Breast epithelium (tissue), 3 donors: ENCODE measurements around the gene PRKCE.

ENCODE experiments used
- POLR2A ChIP-seq: fragments of 450-650 bp; IDR thresholded peaks from one replicate; pipeline ENCODE4 v1.6.1; 2016; ENCODE audit warnings: antibody characterized with exemption, mild to moderate bottlenecking, moderate library complexity
- TF ChIP-seq, protein P1 (sequence below), 3 donors: fragments of 450-650 bp; IDR thresholded peaks; one replicate each; pipeline ENCODE4 v1.5.1; 2016 to 2017; ENCODE audit warnings: antibody characterized with exemption in 3 of 3, mild to moderate bottlenecking in 3 of 3, moderate library complexity in 3 of 3

DNA sequence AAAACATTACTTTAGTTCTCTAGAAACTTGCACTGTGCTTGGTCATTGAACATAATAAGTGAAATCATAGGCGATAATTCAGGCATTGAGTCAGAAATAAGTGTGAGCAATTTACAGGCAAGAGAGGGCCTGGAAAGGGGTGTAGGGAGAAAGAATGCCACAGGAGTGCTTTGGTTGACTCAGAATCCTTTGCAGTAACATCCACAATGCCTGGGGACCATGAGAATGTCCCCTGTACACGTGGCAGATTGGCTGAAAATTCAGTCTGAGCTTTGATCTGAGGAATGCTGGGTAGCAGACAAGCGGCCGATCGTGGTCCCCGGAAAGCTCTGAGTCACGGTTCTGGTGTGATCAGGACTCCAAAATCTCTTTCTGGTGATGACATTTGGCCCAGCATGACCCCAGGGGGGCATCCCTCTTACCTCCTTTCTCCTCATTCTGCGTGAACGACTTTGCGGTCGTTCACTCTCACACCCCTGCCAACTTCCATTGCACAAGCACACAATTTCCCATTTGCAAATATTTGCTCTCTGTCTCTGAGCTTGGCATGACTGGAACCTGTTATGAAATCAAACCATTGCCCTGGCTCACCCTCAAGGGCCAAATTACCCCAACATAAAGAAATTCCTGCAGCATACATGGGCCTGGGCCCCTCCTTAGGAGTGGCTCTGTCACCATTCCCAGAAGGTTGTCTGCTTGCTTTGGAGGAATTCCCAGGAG is 340.7 kb downstream of the PRKCE start:
- no peak for TF ChIP-seq POLR2A
- TF ChIP-seq, protein P1, sequence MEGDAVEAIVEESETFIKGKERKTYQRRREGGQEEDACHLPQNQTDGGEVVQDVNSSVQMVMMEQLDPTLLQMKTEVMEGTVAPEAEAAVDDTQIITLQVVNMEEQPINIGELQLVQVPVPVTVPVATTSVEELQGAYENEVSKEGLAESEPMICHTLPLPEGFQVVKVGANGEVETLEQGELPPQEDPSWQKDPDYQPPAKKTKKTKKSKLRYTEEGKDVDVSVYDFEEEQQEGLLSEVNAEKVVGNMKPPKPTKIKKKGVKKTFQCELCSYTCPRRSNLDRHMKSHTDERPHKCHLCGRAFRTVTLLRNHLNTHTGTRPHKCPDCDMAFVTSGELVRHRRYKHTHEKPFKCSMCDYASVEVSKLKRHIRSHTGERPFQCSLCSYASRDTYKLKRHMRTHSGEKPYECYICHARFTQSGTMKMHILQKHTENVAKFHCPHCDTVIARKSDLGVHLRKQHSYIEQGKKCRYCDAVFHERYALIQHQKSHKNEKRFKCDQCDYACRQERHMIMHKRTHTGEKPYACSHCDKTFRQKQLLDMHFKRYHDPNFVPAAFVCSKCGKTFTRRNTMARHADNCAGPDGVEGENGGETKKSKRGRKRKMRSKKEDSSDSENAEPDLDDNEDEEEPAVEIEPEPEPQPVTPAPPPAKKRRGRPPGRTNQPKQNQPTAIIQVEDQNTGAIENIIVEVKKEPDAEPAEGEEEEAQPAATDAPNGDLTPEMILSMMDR (IDR thresholded peaks at IDR 0.05) = no peak
